H9 (cell line): ENCODE measurements around the gene RUNX1. TPM values are rescaled to one million over a fixed set of nuclear protein-coding genes. Genes with fewer than 3 reads are reported as not detected.

ENCODE experiments used
- DNase-seq: peaks from one replicate; pipeline ENCODE4 v3.0.0-alpha.2; 2017
- H2AFZ ChIP-seq: one replicate; pipeline ENCODE4 v1.6.1; 2013; ENCODE audit warnings: mild to moderate bottlenecking, low read length, control low read depth, moderate library complexity
- H2AK5ac ChIP-seq: 2 replicates; pipeline ENCODE4 v1.6.1; 2013; ENCODE audit warnings: low read length, control low read depth, mixed read lengths; ENCODE audit not compliant: insufficient read length
- H2BK120ac ChIP-seq: one replicate; pipeline ENCODE4 v1.6.1; 2013; ENCODE audit warnings: low read depth, mild to moderate bottlenecking, low read length, control low read depth, inconsistent platforms; ENCODE audit not compliant: poor library complexity, severe bottlenecking
- H2BK12ac ChIP-seq: 2 replicates; pipeline ENCODE4 v1.6.1; 2013; ENCODE audit warnings: low read length, control low read depth, mixed read lengths, low read depth; ENCODE audit not compliant: insufficient read length
- H2BK15ac ChIP-seq: 2 replicates; pipeline ENCODE4 v1.6.1; 2013; ENCODE audit warnings: low read depth, low read length, control low read depth
- H2BK20ac ChIP-seq: one replicate; pipeline ENCODE4 v1.6.1; 2013; ENCODE audit warnings: low read depth, mild to moderate bottlenecking, low read length, control low read depth, inconsistent platforms; ENCODE audit not compliant: poor library complexity, severe bottlenecking
- H2BK5ac ChIP-seq: 2 replicates; pipeline ENCODE4 v1.6.1; 2013; ENCODE audit warnings: low read length, control low read depth, mixed read lengths; ENCODE audit not compliant: insufficient read length
- H3K14ac ChIP-seq: 2 replicates; pipeline ENCODE4 v1.6.1; 2013; ENCODE audit warnings: low read length, control low read depth; ENCODE audit not compliant: insufficient read depth
- H3K18ac ChIP-seq: 2 replicates; pipeline ENCODE4 v1.6.1; 2013; ENCODE audit warnings: low read depth, mild to moderate bottlenecking, mixed read lengths, low read length, control low read depth; ENCODE audit not compliant: insufficient read length
- H3K23ac ChIP-seq: 2 replicates; pipeline ENCODE4 v1.6.1; 2013; ENCODE audit warnings: low read length, control low read depth, mixed read lengths, low read depth; ENCODE audit not compliant: insufficient read length
- H3K23me2 ChIP-seq: 2 replicates; pipeline ENCODE4 v1.6.1; 2013; ENCODE audit warnings: low read depth, mild to moderate bottlenecking, mixed read lengths, low read length, control low read depth; ENCODE audit not compliant: insufficient read length, poor library complexity, severe bottlenecking
- H3K27ac ChIP-seq: 2 replicates; pipeline ENCODE4 v1.5.1; 2013; ENCODE audit warnings: low read length, control low read depth, mixed read lengths, low read depth; ENCODE audit not compliant: insufficient read length
- H3K27me3 ChIP-seq: 2 replicates; pipeline ENCODE4 v1.6.1; 2013; ENCODE audit warnings: low read length, control low read depth, inconsistent platforms; ENCODE audit not compliant: insufficient read depth
- H3K4ac ChIP-seq: 2 replicates; pipeline ENCODE4 v1.6.1; 2013; ENCODE audit warnings: low read depth, mild to moderate bottlenecking, control low read depth, inconsistent platforms, low read length, moderate library complexity
- H3K4me1 ChIP-seq: 2 replicates; pipeline ENCODE4 v1.6.1; 2013; ENCODE audit warnings: low read length, control low read depth, inconsistent platforms; ENCODE audit not compliant: insufficient read depth
- H3K4me2 ChIP-seq: 2 replicates; pipeline ENCODE4 v1.6.1; 2013; ENCODE audit warnings: low read length, control low read depth, mixed read lengths; ENCODE audit not compliant: insufficient read length, insufficient read depth
- H3K56ac ChIP-seq: 2 replicates; pipeline ENCODE4 v1.6.1; 2013; ENCODE audit warnings: low read depth, mild to moderate bottlenecking, mixed read lengths, low read length, control low read depth; ENCODE audit not compliant: insufficient read length
- H3K79me1 ChIP-seq: 2 replicates; pipeline ENCODE4 v1.6.1; 2013; ENCODE audit warnings: low read depth, mild to moderate bottlenecking, moderate library complexity, low read length, control low read depth, inconsistent platforms; ENCODE audit not compliant: insufficient read depth, poor library complexity, severe bottlenecking
- H3K79me2 ChIP-seq: 2 replicates; pipeline ENCODE4 v1.6.1; 2013; ENCODE audit warnings: low read length, control low read depth, inconsistent platforms; ENCODE audit not compliant: insufficient read depth
- H3K9ac ChIP-seq: 2 replicates; pipeline ENCODE4 v1.6.1; 2013; ENCODE audit warnings: low read length, control low read depth, mixed read lengths; ENCODE audit not compliant: insufficient read length; ENCODE audit errors: extremely low read depth
- H3K9me3 ChIP-seq: one replicate; pipeline ENCODE4 v1.6.1; 2013; ENCODE audit warnings: low read depth, low read length, inconsistent platforms; ENCODE audit not compliant: control insufficient read depth
- H3T11ph ChIP-seq: one replicate; pipeline ENCODE4 v1.6.1; 2013; ENCODE audit warnings: mild to moderate bottlenecking, low read length, control low read depth, inconsistent platforms
- H4K20me1 ChIP-seq: one replicate; pipeline ENCODE4 v1.6.1; 2013; ENCODE audit not compliant: control insufficient read depth, insufficient read length, insufficient read depth
- H4K5ac ChIP-seq: 2 replicates; pipeline ENCODE4 v1.6.1; 2013; ENCODE audit warnings: low read depth, mild to moderate bottlenecking, mixed read lengths, low read length, control low read depth; ENCODE audit not compliant: insufficient read length
- H4K8ac ChIP-seq: replicated peaks from 2 replicates; pipeline ENCODE4 v1.6.1; 2013; ENCODE audit warnings: low read length, control low read depth, mixed read lengths, low read depth; ENCODE audit not compliant: insufficient read length
- H4K91ac ChIP-seq: 2 replicates; pipeline ENCODE4 v1.6.1; 2013; ENCODE audit warnings: low read depth, mild to moderate bottlenecking, moderate library complexity, mixed read lengths, low read length, control low read depth; ENCODE audit not compliant: insufficient read length
- H3K27ac Mint-ChIP-seq, 3 experiments: 2 replicates in 2 of 3; 3 replicates in 1 of 3; pipeline ENCODE4 v1.8.0; 2020 to 2021; ENCODE audit warnings: mixed read lengths in 3 of 3, mild to moderate bottlenecking in 1 of 3, moderate library complexity in 1 of 3
- H3K27me3 Mint-ChIP-seq: 2 replicates; pipeline ENCODE4 v1.8.0; 2021; ENCODE audit warnings: low read depth, mild to moderate bottlenecking, moderate library complexity, mixed read lengths
- H3K36me3 Mint-ChIP-seq, 3 experiments: 2 replicates in 2 of 3; 3 replicates in 1 of 3; pipeline ENCODE4 v1.8.0; 2020 to 2021; ENCODE audit warnings: low read depth in 3 of 3, mixed read lengths in 3 of 3; ENCODE audit not compliant: insufficient read depth in 1 of 3
- H3K4me1 Mint-ChIP-seq, 2 experiments: 2 replicates each; pipeline ENCODE4 v1.8.0; 2020; ENCODE audit warnings: mixed read lengths in 2 of 2
- H3K4me3 Mint-ChIP-seq, 2 experiments: 2 replicates in 1 of 2; 3 replicates in 1 of 2; pipeline ENCODE4 v1.8.0; 2020 to 2021; ENCODE audit warnings: mild to moderate bottlenecking in 2 of 2, mixed read lengths in 2 of 2, moderate library complexity in 1 of 2
- H3K9me3 Mint-ChIP-seq, 2 experiments: 2 replicates in 1 of 2; 3 replicates in 1 of 2; pipeline ENCODE4 v1.8.0; 2020; ENCODE audit warnings: mild to moderate bottlenecking in 2 of 2, mixed read lengths in 2 of 2, moderate library complexity in 1 of 2
- WGBS: extraction: QIAGEN DNeasy Blood & Tissue Kit; methylation state at CpG from one replicate; pipeline ENCODE4 v1.1.7; 2013; ENCODE audit warnings: missing lambda C conversion rate, low lambda C conversion rate, mixed read lengths; ENCODE audit not compliant: insufficient read length; ENCODE audit errors: extremely low coverage; 5-methylcytosine and 5-hydroxymethylcytosine counted together
- total RNA-seq: library from RNA; stranded (reverse); gene quantifications from 2 replicates; pipeline ENCODE4 v1.2.1, GENCODE V29; 2021
- TF ChIP-seq, protein P1 (sequence below): fragments of 200-600 bp; sonication (generic); conservative IDR thresholded peaks from 3 replicates; pipeline ENCODE4 v1.8.0; 2021; ENCODE audit warnings: antibody characterized with exemption, mild to moderate bottlenecking

The RUNX1 gene
- total RNA-seq, 1 experiment from 2014 or later, result 0.72 TPM

DNA sequence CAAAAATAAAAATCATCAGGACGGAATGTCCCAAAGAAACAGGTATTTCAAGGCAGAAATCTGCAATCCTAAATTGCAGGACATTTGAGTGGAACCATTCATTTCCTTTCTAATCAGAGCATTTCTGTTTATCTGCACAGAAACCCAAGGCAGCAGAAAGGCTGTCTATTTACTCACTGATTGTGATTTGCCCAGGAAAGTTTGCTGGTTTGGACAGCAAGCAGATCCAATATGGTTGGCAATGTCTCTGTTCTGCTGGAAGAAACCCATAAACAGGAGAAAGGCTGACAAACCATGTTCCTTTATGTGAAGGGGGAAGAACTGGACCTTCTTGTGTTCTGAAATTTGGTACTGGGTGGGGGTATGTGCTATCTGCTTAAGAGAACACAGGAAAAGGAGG lies 260.2 kb downstream of the RUNX1 start:
- peaks cover 5 to 8% of the 10 kb centered on the region in 2 experiments; a peak in 2 of 4 replicates for H3K4me1 Mint-ChIP-seq
- Histone ChIP-seq H3K79me2 (no peaks in the 10 kb centered on the region), H4K91ac (no peak overlapping the region), H4K8ac (no peak overlapping the region), H3K4me2 (no peak overlapping the region), H2BK120ac (no peak overlapping the region), H3K27me3 (no peaks in the 10 kb centered on the region), H3K4me1 (no peaks in the 10 kb centered on the region), H3K27ac (no peak overlapping the region), H2BK20ac (no peak overlapping the region), H3K23me2 (no peaks in the 10 kb centered on the region), H4K5ac (no peak overlapping the region), H3K18ac (no peak overlapping the region), H3K4ac (no peak overlapping the region), H2AK5ac (no peak overlapping the region), H3K56ac (no peak overlapping the region), H3K79me1 (no peaks in the 10 kb centered on the region), H3T11ph (no peak overlapping the region), H3K14ac (no peak overlapping the region), H2BK12ac (no peak overlapping the region), H2BK15ac (no peak overlapping the region), H3K9ac (no peak overlapping the region), H3K23ac (no peak overlapping the region), H3K9me3 (no peaks in the 10 kb centered on the region), H2BK5ac (no peak overlapping the region), H4K20me1 (no peaks in the 10 kb centered on the region), H2AFZ (no peak overlapping the region)
- TF ChIP-seq, protein P1, sequence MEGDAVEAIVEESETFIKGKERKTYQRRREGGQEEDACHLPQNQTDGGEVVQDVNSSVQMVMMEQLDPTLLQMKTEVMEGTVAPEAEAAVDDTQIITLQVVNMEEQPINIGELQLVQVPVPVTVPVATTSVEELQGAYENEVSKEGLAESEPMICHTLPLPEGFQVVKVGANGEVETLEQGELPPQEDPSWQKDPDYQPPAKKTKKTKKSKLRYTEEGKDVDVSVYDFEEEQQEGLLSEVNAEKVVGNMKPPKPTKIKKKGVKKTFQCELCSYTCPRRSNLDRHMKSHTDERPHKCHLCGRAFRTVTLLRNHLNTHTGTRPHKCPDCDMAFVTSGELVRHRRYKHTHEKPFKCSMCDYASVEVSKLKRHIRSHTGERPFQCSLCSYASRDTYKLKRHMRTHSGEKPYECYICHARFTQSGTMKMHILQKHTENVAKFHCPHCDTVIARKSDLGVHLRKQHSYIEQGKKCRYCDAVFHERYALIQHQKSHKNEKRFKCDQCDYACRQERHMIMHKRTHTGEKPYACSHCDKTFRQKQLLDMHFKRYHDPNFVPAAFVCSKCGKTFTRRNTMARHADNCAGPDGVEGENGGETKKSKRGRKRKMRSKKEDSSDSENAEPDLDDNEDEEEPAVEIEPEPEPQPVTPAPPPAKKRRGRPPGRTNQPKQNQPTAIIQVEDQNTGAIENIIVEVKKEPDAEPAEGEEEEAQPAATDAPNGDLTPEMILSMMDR, result no peak
- peaks cover 7% of the 10 kb centered on the region for H3K27me3 Mint-ChIP-seq
- H3K27ac Mint-ChIP-seq, result no peak overlapping the region
- DNase-seq, result no peak
- WGBS, result no CpG with 5 or more reads among the region's 1 CpG
- H3K9me3 Mint-ChIP-seq, result no peaks in the 10 kb centered on the region
- H3K4me3 Mint-ChIP-seq, result no peak overlapping the region
- H3K36me3 Mint-ChIP-seq, result no peaks in the 10 kb centered on the region
